IMR-90 (cell line): ENCODE results near the gene LZTFL1. TPM values are rescaled to one million over a fixed set of nuclear protein-coding genes. Genes with fewer than 3 reads are reported as not detected.

Source experiments
- ATAC-seq: fragments of 200-7000 bp; cut with Tn5 transposase; 2 replicates; pipeline ENCODE4 v1.9.1; 2020; ENCODE audit warnings: low read depth, mild to moderate bottlenecking, moderate library complexity
- BruUV-seq: library from RNA; stranded (reverse); fragments of 400-500 nt; replicated peaks from 2 replicates; lab custom pipeline; 2021; lab: Mats Ljungman, UMichigan
- CTCF ChIA-PET: fragments of 300-600 bp; formaldehyde crosslinking; extraction: SDS; loops from one replicate; lab custom pipeline; 2021; ENCODE audit warnings: antibody characterized with exemption; lab: Yijun Ruan, JAX
- POLR2A ChIA-PET: fragments of 300-600 bp; sonication (Branson Sonifier 250); formaldehyde crosslinking; loops from one replicate; lab custom pipeline; 2022; ENCODE audit warnings: antibody characterized with exemption; ENCODE audit not compliant: unreplicated experiment; lab: Charles Lee
- DNase-seq: peaks from one replicate; pipeline ENCODE4 v3.0.0; 2013
- H2AFZ ChIP-seq: replicated peaks from 2 replicates; pipeline ENCODE3; 2013; ENCODE audit warnings: low read length, mild to moderate bottlenecking; ENCODE audit not compliant: poor library complexity
- H2AK5ac ChIP-seq: 2 replicates; pipeline ENCODE4 v1.6.1; 2013; ENCODE audit warnings: low read depth, low read length, inconsistent platforms
- H2AK9ac ChIP-seq: replicated peaks from 2 replicates; pipeline ENCODE3; 2013; ENCODE audit warnings: mild to moderate bottlenecking, low read depth, low read length, moderate library complexity; ENCODE audit not compliant: poor library complexity
- H2BK120ac ChIP-seq: 2 replicates; pipeline ENCODE4 v1.6.1; 2013; ENCODE audit warnings: low read depth, low read length, inconsistent platforms
- H2BK15ac ChIP-seq: 3 replicates; pipeline ENCODE4 v1.6.1; 2013; ENCODE audit warnings: low read depth, low read length, inconsistent platforms
- H2BK20ac ChIP-seq: 2 replicates; pipeline ENCODE4 v1.6.1; 2013; ENCODE audit warnings: low read depth, mild to moderate bottlenecking, inconsistent platforms, low read length, moderate library complexity
- H2BK5ac ChIP-seq: 2 replicates; pipeline ENCODE4 v1.6.1; 2013; ENCODE audit warnings: mild to moderate bottlenecking, low read depth, low read length, inconsistent platforms; ENCODE audit not compliant: poor library complexity, severe bottlenecking
- H3K14ac ChIP-seq: replicated peaks from 2 replicates; pipeline ENCODE4 v1.6.1; 2013; ENCODE audit warnings: low read depth, low read length, inconsistent platforms
- H3K18ac ChIP-seq: 2 replicates; pipeline ENCODE4 v1.6.1; 2013; ENCODE audit warnings: low read depth, low read length, control low read depth
- H3K23ac ChIP-seq: 2 replicates; pipeline ENCODE4 v1.6.1; 2013; ENCODE audit warnings: low read depth, low read length, inconsistent platforms
- H3K27ac ChIP-seq: 2 replicates; pipeline ENCODE4 v1.5.1; 2013; ENCODE audit warnings: mild to moderate bottlenecking, control low read depth, low read length; ENCODE audit not compliant: insufficient read depth
- H3K27me3 ChIP-seq: 2 replicates; pipeline ENCODE4 v1.6.1; 2013; ENCODE audit warnings: low read length; ENCODE audit not compliant: control insufficient read depth, insufficient read depth
- H3K36me3 ChIP-seq: 2 replicates; pipeline ENCODE4 v1.6.1; 2013; ENCODE audit warnings: low read length, mixed read lengths; ENCODE audit not compliant: control insufficient read depth, insufficient read depth
- H3K4ac ChIP-seq: 2 replicates; pipeline ENCODE4 v1.6.1; 2013; ENCODE audit warnings: low read depth, low read length, inconsistent platforms
- H3K4me1 ChIP-seq: 2 replicates; pipeline ENCODE4 v1.6.1; 2013; ENCODE audit warnings: low read length, mixed read lengths; ENCODE audit not compliant: control insufficient read depth, insufficient read depth
- H3K4me2 ChIP-seq: 2 replicates; pipeline ENCODE4 v1.6.1; 2013; ENCODE audit warnings: low read depth, mild to moderate bottlenecking, control low read depth, low read length, moderate library complexity
- H3K4me3 ChIP-seq: 2 replicates; pipeline ENCODE4 v1.5.1; 2013; ENCODE audit warnings: low read depth, mild to moderate bottlenecking, control low read depth, low read length, moderate library complexity; ENCODE audit not compliant: insufficient read depth
- H3K56ac ChIP-seq: 2 replicates; pipeline ENCODE4 v1.6.1; 2013; ENCODE audit warnings: low read length, inconsistent platforms; ENCODE audit not compliant: insufficient read depth; ENCODE audit errors: extremely low read depth
- H3K79me1 ChIP-seq, 2 experiments: 2 replicates each; pipeline ENCODE4 v1.6.1; 2013; ENCODE audit warnings: low read length in 2 of 2, inconsistent platforms in 1 of 2, low read depth in 1 of 2
- H3K9ac ChIP-seq: 2 replicates; pipeline ENCODE4 v1.6.1; 2013; ENCODE audit warnings: low read depth, low read length, control low read depth
- H3K9me1 ChIP-seq: 2 replicates; pipeline ENCODE4 v1.6.1; 2013; ENCODE audit warnings: low read length, inconsistent platforms; ENCODE audit not compliant: insufficient read depth
- H3K9me3 ChIP-seq: 2 replicates; pipeline ENCODE4 v1.6.1; 2013; ENCODE audit warnings: low read length; ENCODE audit not compliant: control insufficient read depth, insufficient read depth
- H4K20me1 ChIP-seq: 2 replicates; pipeline ENCODE4 v1.6.1; 2013; ENCODE audit warnings: low read length, inconsistent platforms; ENCODE audit not compliant: insufficient read depth
- H4K5ac ChIP-seq: 2 replicates; pipeline ENCODE4 v1.6.1; 2013; ENCODE audit warnings: mild to moderate bottlenecking, low read depth, low read length, control low read depth
- H4K8ac ChIP-seq, 2 experiments: 2 replicates each; pipeline ENCODE4 v1.6.1; 2013; ENCODE audit warnings: low read depth in 2 of 2, low read length in 2 of 2, control low read depth in 1 of 2, inconsistent platforms in 1 of 2
- H4K91ac ChIP-seq: 2 replicates; pipeline ENCODE4 v1.6.1; 2013; ENCODE audit warnings: low read depth, low read length, inconsistent platforms; ENCODE audit not compliant: insufficient read depth
- CEBPB ChIP-seq: IDR thresholded peaks from 2 replicates; pipeline ENCODE4 v1.6.1; 2012; ENCODE audit warnings: low read depth, low read length, improper control_type of control experiment
- CHD1 ChIP-seq: IDR thresholded peaks from 2 replicates; pipeline ENCODE4 v1.6.1; 2012; ENCODE audit warnings: low read depth, low read length, improper control_type of control experiment
- FOS ChIP-seq: fragments of 150-350 bp; IDR thresholded peaks from 2 replicates; pipeline ENCODE4 v1.6.1; 2016; ENCODE audit warnings: low read depth, low read length
- NFE2L2 ChIP-seq: fragments of 150-350 bp; IDR thresholded peaks from 2 replicates; pipeline ENCODE4 v1.6.1; 2016; ENCODE audit warnings: low read depth, mild to moderate bottlenecking, low read length
- POLR2A ChIP-seq: IDR thresholded peaks from 2 replicates; pipeline ENCODE4 v1.6.1; 2012; ENCODE audit warnings: mild to moderate bottlenecking, low read depth, low read length
- RCOR1 ChIP-seq: IDR thresholded peaks from 2 replicates; pipeline ENCODE4 v1.6.1; 2012; ENCODE audit warnings: mild to moderate bottlenecking, low read length, improper control_type of control experiment; ENCODE audit not compliant: insufficient replicate concordance
- WGBS, 2 experiments: methylation state at CpG; one replicate each; pipeline versions ENCODE4 v1.1.5 to v1.1.7; 2013; ENCODE audit warnings: missing lambda C conversion rate in 2 of 2; ENCODE audit not compliant: insufficient read length in 1 of 2; ENCODE audit errors: extremely low coverage in 2 of 2; 5-methylcytosine and 5-hydroxymethylcytosine counted together
- dilution Hi-C: fragments of 300-500 bp; cut with HindIII; formaldehyde crosslinking; loops from one replicate; pipeline ENCODE4 v1.14.3; 2018; ENCODE audit warnings: low sequenced_read_pairs; ENCODE audit not compliant: unreplicated experiment
- in situ Hi-C: fragments of 300-500 bp; cut with MboI; formaldehyde crosslinking; loops from 3 replicates; pipeline ENCODE4 v1.14.3; 2019; ENCODE audit warnings: low sequenced_read_pairs, inconsistent platforms, mixed read lengths
- intact Hi-C: fragments of 100-400 bp; cut with micrococcal nuclease; formaldehyde crosslinking; loops from 2 replicates; pipeline ENCODE4 v1.10.0; 2022
- polyA plus RNA-seq, 3 experiments: library from polyadenylated mRNA; depleted of rRNA; stranded (reverse); fragments of >200 nt; gene quantifications; 2 replicates each; pipeline ENCODE4 v1.2.3, GENCODE V29; 2012; ENCODE audit warnings: low replicate concordance in 1 of 3
- total RNA-seq: library from RNA; depleted of rRNA; stranded (reverse); fragments of >200 nt; gene quantifications from 2 replicates; pipeline ENCODE4 v1.2.3, GENCODE V29; 2012

Gene LZTFL1
- total and polyA plus RNA-seq, 2 of the 4 experiments (the other 2 are of a cell fraction), result 10.3 to 10.4 TPM

DNA sequence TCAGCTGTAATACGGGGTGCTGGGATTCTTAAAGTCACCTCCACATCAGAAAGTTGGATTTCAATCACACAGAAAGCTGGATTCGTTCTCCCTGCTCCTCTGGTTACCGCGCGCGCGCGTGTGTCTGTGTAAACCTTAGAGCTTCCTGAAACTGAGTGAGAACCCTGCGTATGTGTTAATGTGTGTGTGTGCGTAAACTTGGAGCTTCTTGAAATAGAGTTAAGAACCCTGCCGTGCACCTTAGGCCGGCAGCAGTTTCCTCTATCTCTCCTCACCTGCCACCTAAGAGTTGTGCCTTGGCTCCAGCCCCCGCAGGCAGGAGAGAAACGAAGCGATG, 531 bp downstream of the LZTFL1 start:
- Histone ChIP-seq H2AFZ (peak overlapping the region; percentile 98), H2BK20ac (no peak overlapping the region), H3K4ac (no peak overlapping the region), H4K8ac (peak overlapping the region in 1 of 2 experiments; percentile 24; a peak in 1 of 4 replicates), H2BK120ac (no peak overlapping the region), H3K9me1 (no peaks in the 10 kb centered on the region), H3K79me1 (peaks cover 5% of the 10 kb centered on the region in 2 experiments; a peak in 1 of 4 replicates), H2BK5ac (no peak overlapping the region), H3K9ac (peak overlapping the region; percentile 47), H3K4me3 (peak overlapping the region; percentile 63), H4K20me1 (no peaks in the 10 kb centered on the region), H3K14ac (no peak overlapping the region), H3K36me3 (peaks cover 3% of the 10 kb centered on the region; the same call in 1 of the 2 replicates), H4K91ac (no peak overlapping the region), H2AK5ac (no peak overlapping the region), H3K9me3 (no peaks in the 10 kb centered on the region), H3K23ac (no peak overlapping the region), H3K27me3 (peaks cover 2% of the 10 kb centered on the region; the same call in 1 of the 2 replicates), H2AK9ac (peak overlapping the region; percentile 48), H3K27ac (no peak overlapping the region), H3K56ac (no peak overlapping the region), H2BK15ac (no peak overlapping the region), H3K18ac (no peak overlapping the region), H3K4me1 (0 out of 2 replicates have a peak, but pooled peaks cover 2% of the 10 kb centered on the region), H3K4me2 (peak overlapping the region; percentile 82), H4K5ac (no peak overlapping the region)
- dilution Hi-C loops (no loop called here), in situ Hi-C loops (no loop called here), intact Hi-C loops (loop anchor here (5.0 kb wide), 1 partner anchor 236 kb away; no protein-coding TSS in a partner anchor)
- POLR2A ChIA-PET, result no interaction called here
- no TSS peak for BruUV-seq
- ATAC-seq (peak; percentile 53), DNase-seq (peak; percentile 17)
- no CpG with 5 or more reads among the region's 15 CpGs for WGBS, 2 experiments
- TF ChIP-seq CEBPB, result no peak
- no peak for TF ChIP-seq FOS
- TF ChIP-seq NFE2L2, result no peak
- no peak for TF ChIP-seq CHD1
- no peak for TF ChIP-seq RCOR1
- TF ChIP-seq POLR2A, result no peak
- CTCF ChIA-PET, result interaction anchor here (1.0 to 1.1 kb wide), 2 partner anchors 66 to 88 kb away, joined by 3 read pairs; no protein-coding TSS in a partner anchor
